Muscle of back (tissue), 13 donors: ENCODE data around the gene ATP8A1. TPM values are rescaled to one million over a fixed set of nuclear protein-coding genes. Genes with fewer than 3 reads are reported as not detected.
"Not testable (repeated sequence)": the region's sequence is repeated elsewhere in the genome, so short reads cannot be mapped to it uniquely, and the experiment has no call there.

Source experiments
- DNase-seq, 3 donors: peaks; one replicate each; pipeline versions ENCODE4 v3.0.0 to v3.0.0-alpha.2; 2013
- long read RNA-seq, 9 donors: transcript quantifications; one replicate each; lab custom pipeline, GENCODE V29; 2026
- polyA plus RNA-seq, 10 donors: library from polyadenylated mRNA; unstranded; fragments of 120-200 nt; gene quantifications; one replicate each; pipeline ENCODE4 v1.2.1, GENCODE V29; 2013; ENCODE audit not compliant: insufficient read length in 10 of 10

Gene ATP8A1
- polyA plus RNA-seq: 10 to 100 TPM in 5 of 10 donors, 1 to 10 TPM in 5; 5.5 to 17.4 (median 9.3) TPM
- long read RNA-seq, donor 1, partial matches to known transcripts: 0 of 1 reads
- long read RNA-seq, donor 1, other reads (novel, unspliced or antisense): 0 of 1 reads
- long read RNA-seq, donor 2, partial matches to known transcripts: 13 of 13 reads
- long read RNA-seq, donor 2, other reads (novel, unspliced or antisense): 0 of 13 reads
- long read RNA-seq, donor 3: 0 reads
- long read RNA-seq, donor 4: 0 reads
- long read RNA-seq, donor 5, partial matches to known transcripts: 0 of 2 reads
- long read RNA-seq, donor 5, other reads (novel, unspliced or antisense): 0 of 2 reads
- long read RNA-seq, donor 6: 0 reads
- long read RNA-seq, donor 7: 0 reads
- long read RNA-seq, donor 8, partial matches to known transcripts: 0 of 1 reads
- long read RNA-seq, donor 8, other reads (novel, unspliced or antisense): 0 of 1 reads
- long read RNA-seq, donor 9: 0 reads

GRCh38 chr4:42656944-42657792 is at the start of gene ATP8A1:
TSS of gene ATP8A1 (minus strand) at chr4:42657105. CDS start at chr4:42656873, 232 bp downstream.
- DNase-seq: peak; percentile 89 to 97 (median 94)

GRCh38 chr4:42706086-42706485 is 49.2 kb upstream of the ATP8A1 start:
- no peak for DNase-seq

- no peak for DNase-seq
Observed at GRCh38 chr4:42703813-42704212, 46.9 kb upstream of the ATP8A1 start.

- no peak for DNase-seq
Observed at GRCh38 chr4:42702895-42703294, 46.0 kb upstream of the ATP8A1 start.

GRCh38 chr4:42701780-42702179 is 44.9 kb upstream of the ATP8A1 start:
- DNase-seq: not testable (repeated sequence)

- no peak for DNase-seq
Observed at GRCh38 chr4:42690537-42690936, 33.6 kb upstream of the ATP8A1 start.

- DNase-seq: no peak
Observed at GRCh38 chr4:42683393-42683792, 26.5 kb upstream of the ATP8A1 start.

- DNase-seq: no peak
Observed at GRCh38 chr4:42678512-42678911, 21.6 kb upstream of the ATP8A1 start.

- DNase-seq: no peak
Observed at GRCh38 chr4:42676066-42676951, 19.4 kb upstream of the ATP8A1 start.

GRCh38 chr4:42673082-42673425 is 16.1 kb upstream of the ATP8A1 start:
- DNase-seq: peak in 1 of 3 donors; percentile 16

- peak in 1 of 3 donors; percentile 2 for DNase-seq
Observed at GRCh38 chr4:42672359-42673081, 15.6 kb upstream of the ATP8A1 start.

GRCh38 chr4:42671431-42672194 is 14.7 kb upstream of the ATP8A1 start:
- no peak for DNase-seq

- DNase-seq: no peak
Observed at GRCh38 chr4:42658261-42658660, 1.4 kb upstream of the ATP8A1 start.

GRCh38 chr4:42656679-42656943 is 294 bp downstream of the ATP8A1 start:
- peak in 2 of 3 donors; percentile 5 to 70 for DNase-seq

- peak in 2 of 3 donors; percentile 4 to 71 for DNase-seq
Observed at GRCh38 chr4:42655921-42656678, 805 bp downstream of the ATP8A1 start.

- DNase-seq: no peak
Observed at GRCh38 chr4:42655269-42655637, 1.7 kb downstream of the ATP8A1 start.

GRCh38 chr4:42654631-42655268 is 2.2 kb downstream of the ATP8A1 start:
- peak in 1 of 3 donors; percentile 15 for DNase-seq

- DNase-seq: peak in 2 of 3 donors; percentile 34 to 65
Observed at GRCh38 chr4:42653626-42654560, 3.0 kb downstream of the ATP8A1 start.
